K562 (cell line): ENCODE results near the gene RNF166. TPM values are rescaled to one million over a fixed set of nuclear protein-coding genes. Genes with fewer than 3 reads are reported as not detected.

ENCODE experiments used
- ARID1B ChIP-seq: fragments of 450-650 bp; IDR thresholded peaks from 2 replicates; pipeline ENCODE4 v1.6.1; 2016; ENCODE audit warnings: antibody characterized with exemption, mild to moderate bottlenecking, inconsistent platforms
- CREB5 ChIP-seq: fragments of 250-450 bp; sonication (Bioruptor Pico); IDR thresholded peaks from 2 replicates; pipeline ENCODE4 v1.5.0; 2020; ENCODE audit warnings: mild to moderate bottlenecking
- DIDO1 ChIP-seq: fragments of 450-650 bp; IDR thresholded peaks from 2 replicates; pipeline ENCODE4 v1.6.1; 2016; ENCODE audit warnings: low read depth, missing biosample characterization, missing genetic modification characterization
- EP300 ChIP-seq: IDR thresholded peaks from 2 replicates; pipeline ENCODE4 v1.6.1; 2012; ENCODE audit warnings: low read length, improper control_type of control experiment
- GATA2 ChIP-seq: sonication (generic); formaldehyde crosslinking; IDR thresholded peaks from 2 replicates; pipeline ENCODE4 v1.4.0; 2020; ENCODE audit warnings: mild to moderate bottlenecking, missing genetic modification reagents
- MGA ChIP-seq: fragments of 450-650 bp; IDR thresholded peaks from 2 replicates; pipeline ENCODE4 v1.6.1; 2016; ENCODE audit warnings: mild to moderate bottlenecking, moderate library complexity
- NCOA1 ChIP-seq: fragments of 450-650 bp; IDR thresholded peaks from 2 replicates; pipeline ENCODE4 v1.6.1; 2016; ENCODE audit warnings: low read depth
- NCOR1 ChIP-seq: fragments of 450-650 bp; IDR thresholded peaks from 2 replicates; pipeline ENCODE4 v1.6.1; 2016; ENCODE audit warnings: mild to moderate bottlenecking, moderate library complexity
- RBFOX2 ChIP-seq: fragments of 200-400 bp; formaldehyde crosslinking; IDR thresholded peaks from 2 replicates; pipeline ENCODE4 v1.6.1; 2017; ENCODE audit warnings: low read depth, mild to moderate bottlenecking, low read length, moderate library complexity
- SAFB ChIP-seq: fragments of 200-400 bp; formaldehyde crosslinking; IDR thresholded peaks from 2 replicates; pipeline ENCODE4 v1.6.1; 2017; ENCODE audit warnings: low read depth, low read length, borderline replicate concordance
- TCF7L2 ChIP-seq: fragments of 150-350 bp; IDR thresholded peaks from 2 replicates; pipeline ENCODE4 v1.6.1; 2016; ENCODE audit warnings: low read depth, mild to moderate bottlenecking, low read length, moderate library complexity
- ZNF395 ChIP-seq: fragments of 200-800 bp; sonication (Bioruptor generic); IDR thresholded peaks from 2 replicates; pipeline ENCODE4 v1.6.1; 2017; ENCODE audit warnings: missing genetic modification characterization, missing compliant biosample characterization
- ZNF76 ChIP-seq: fragments of 250-450 bp; sonication (Bioruptor Pico); IDR thresholded peaks from 2 replicates; pipeline ENCODE4 v1.4.0; 2020; ENCODE audit warnings: mild to moderate bottlenecking, moderate library complexity, borderline replicate concordance
- polyA plus RNA-seq, 8 experiments: library from polyadenylated mRNA; depleted of rRNA in 4 of 8; stranded (reverse) in 5 of 8; unstranded in 3 of 8; fragments of >200 nt; fragmentation: Nextera tagmentation in 2 of 8; fragmentation: Illumina TruSeq in 1 of 8; extraction: Ambion mirVana in 2 of 8; extraction: Trizol in 1 of 8; gene quantifications; 2 replicates each; pipeline versions ENCODE4 v1.2.1 to v1.2.3, GENCODE V29; 2011 to 2014; ENCODE audit warnings: inconsistent platforms in 1 of 8, missing spikeins in 1 of 8
- total RNA-seq, 7 experiments: library from RNA; depleted of rRNA in 6 of 7; stranded (reverse); fragments of >200 nt in 6 of 7; fragmentation: Illumina TruSeq in 2 of 7; extraction: Trizol in 2 of 7; gene quantifications; 2 replicates each; pipeline versions ENCODE4 v1.2.1 to v1.2.3, GENCODE V29; 2011 to 2021; ENCODE audit warnings: low replicate concordance in 1 of 7

The RNF166 gene
- total and polyA plus RNA-seq, 9 of the 15 experiments (the other 6 are each of a cell fraction or from before 2014, with no cell fraction given) = 0.56 to 60.3 (median 19.5) TPM

GRCh38 chr16:88688013-88688778 is 18.0 kb downstream of the RNF166 start (continued):
- TF ChIP-seq ZNF395 (CRISPR knock-in tag) (peak; percentile 61; the same call in 1 of the 2 replicates), TCF7L2 (no peak), EP300 (peak; percentile 87; the same call in 1 of the 2 replicates), ARID1B (peak; percentile 99), DIDO1 (tag) (no peak), NCOR1 (peak; percentile 96), CREB5 (no peak), NCOA1 (peak; percentile 85; the same call in 1 of the 2 replicates), RBFOX2 (0 out of 2 replicates have a peak, but pooled peaks have one; percentile 42), SAFB (no peak; the same call in 1 of the 2 replicates), GATA2 (CRISPR knock-in tag) (peak; percentile 97), ZNF76 (no peak), MGA (no peak)
